Gastrocnemius medialis (tissue), 4 donors: ENCODE measurements around the gene TRIM71.
"Not testable (repeated sequence)": the region's sequence is repeated elsewhere in the genome, so short reads cannot be mapped to it uniquely, and the experiment has no call there.

Experiments
- POLR2A ChIP-seq, 2 donors: fragments of 450-650 bp; IDR thresholded peaks; one replicate each; pipeline ENCODE4 v1.6.1; 2017; ENCODE audit warnings: antibody characterized with exemption in 2 of 2, mild to moderate bottlenecking in 2 of 2, moderate library complexity in 2 of 2
- TF ChIP-seq, protein P1 (sequence below), 5 experiments: fragments of 450-650 bp in 3 of 5; fragments of 200-600 bp in 2 of 5; sonication (generic) in 2 of 5; IDR thresholded peaks in 4 of 5; conservative IDR thresholded peaks in 1 of 5; 1 replicate in 4 of 5; 2 replicates in 1 of 5; pipeline ENCODE4 v1.5.1; 2016 to 2019; ENCODE audit warnings: antibody characterized with exemption in 5 of 5, mild to moderate bottlenecking in 3 of 5, moderate library complexity in 3 of 5

DNA sequence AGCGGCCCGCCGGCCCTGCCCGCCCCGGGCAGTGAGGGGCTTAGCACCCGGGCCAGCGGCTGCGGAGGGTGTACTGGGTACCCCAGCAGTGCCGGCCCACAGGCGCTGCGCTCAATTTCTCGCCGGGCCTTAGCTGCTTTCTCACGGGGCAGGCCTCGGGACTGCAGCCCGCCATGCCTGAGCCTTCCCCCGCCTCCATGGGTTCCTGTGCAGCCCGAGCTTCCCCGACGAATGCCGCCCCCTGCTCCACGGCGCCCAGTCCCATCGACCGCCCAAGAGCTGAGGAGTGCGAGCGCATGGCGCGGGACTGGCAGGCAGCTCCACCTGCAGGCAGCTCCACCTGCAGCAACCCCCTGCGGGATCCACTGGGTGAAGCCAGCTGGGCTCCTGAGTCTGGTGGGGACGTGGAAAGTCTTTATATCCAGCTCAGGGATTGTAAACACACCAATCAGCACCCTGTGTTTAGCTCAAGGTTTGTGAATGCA, 85.1 kb downstream of the TRIM71 start:
- TF ChIP-seq, protein P1, sequence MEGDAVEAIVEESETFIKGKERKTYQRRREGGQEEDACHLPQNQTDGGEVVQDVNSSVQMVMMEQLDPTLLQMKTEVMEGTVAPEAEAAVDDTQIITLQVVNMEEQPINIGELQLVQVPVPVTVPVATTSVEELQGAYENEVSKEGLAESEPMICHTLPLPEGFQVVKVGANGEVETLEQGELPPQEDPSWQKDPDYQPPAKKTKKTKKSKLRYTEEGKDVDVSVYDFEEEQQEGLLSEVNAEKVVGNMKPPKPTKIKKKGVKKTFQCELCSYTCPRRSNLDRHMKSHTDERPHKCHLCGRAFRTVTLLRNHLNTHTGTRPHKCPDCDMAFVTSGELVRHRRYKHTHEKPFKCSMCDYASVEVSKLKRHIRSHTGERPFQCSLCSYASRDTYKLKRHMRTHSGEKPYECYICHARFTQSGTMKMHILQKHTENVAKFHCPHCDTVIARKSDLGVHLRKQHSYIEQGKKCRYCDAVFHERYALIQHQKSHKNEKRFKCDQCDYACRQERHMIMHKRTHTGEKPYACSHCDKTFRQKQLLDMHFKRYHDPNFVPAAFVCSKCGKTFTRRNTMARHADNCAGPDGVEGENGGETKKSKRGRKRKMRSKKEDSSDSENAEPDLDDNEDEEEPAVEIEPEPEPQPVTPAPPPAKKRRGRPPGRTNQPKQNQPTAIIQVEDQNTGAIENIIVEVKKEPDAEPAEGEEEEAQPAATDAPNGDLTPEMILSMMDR (IDR thresholded peaks at IDR 0.05 in 4 of 5, conservative IDR thresholded peaks at IDR 0.05 in 1 of 5): not testable (repeated sequence)
- not testable (repeated sequence) for TF ChIP-seq POLR2A (IDR thresholded peaks at IDR 0.05)
